ENCODE results near the gene TNS1.
"Not testable (repeated sequence)": the region's sequence is repeated elsewhere in the genome, so short reads cannot be mapped to it uniquely, and the experiment has no call there.

The TNS1 gene

DNA sequence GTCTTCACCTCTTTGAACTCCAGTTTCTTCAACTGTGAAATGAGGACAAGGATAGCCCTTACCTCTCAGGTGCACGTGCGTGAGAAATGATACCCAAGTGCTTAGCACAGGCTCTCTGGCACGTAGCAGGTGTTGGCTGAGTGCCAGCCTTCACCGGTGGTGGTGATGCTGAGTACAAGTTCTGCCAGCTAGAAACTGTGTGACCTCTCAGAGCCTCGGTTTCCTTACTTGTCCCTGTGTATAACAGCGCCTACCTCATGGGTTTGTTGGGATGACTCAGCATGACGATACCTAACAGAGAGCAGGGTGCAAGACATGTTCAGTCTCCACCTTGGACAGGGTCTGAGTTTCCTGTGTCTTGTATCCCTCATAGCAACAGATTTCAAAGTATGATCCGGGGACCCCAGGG, 205.1 kb downstream of the TNS1 start:
- DNase-seq (ENCODE audit: low read depth): no peak

DNA sequence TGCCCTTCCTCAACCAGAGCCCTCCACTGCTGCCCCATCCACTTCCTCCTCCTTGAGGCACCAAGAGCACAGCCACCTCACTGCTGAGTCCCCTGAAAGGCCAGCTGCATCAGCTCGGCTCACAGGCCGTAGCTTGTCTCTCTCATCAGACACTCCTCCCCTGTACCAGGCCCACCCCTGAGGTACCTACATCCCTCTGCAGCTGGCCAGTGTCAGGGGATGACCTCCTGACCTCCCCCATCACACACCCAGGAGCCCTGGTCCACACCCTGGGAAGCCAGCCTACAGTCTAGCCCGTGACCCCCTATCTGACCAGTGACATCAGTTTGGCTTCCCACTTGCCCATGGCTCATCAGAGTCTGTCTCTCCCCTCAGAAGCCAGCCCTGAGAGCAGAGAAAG, 205.6 kb downstream of the TNS1 start:
- no peak for DNase-seq (ENCODE audit: low read depth)

DNA sequence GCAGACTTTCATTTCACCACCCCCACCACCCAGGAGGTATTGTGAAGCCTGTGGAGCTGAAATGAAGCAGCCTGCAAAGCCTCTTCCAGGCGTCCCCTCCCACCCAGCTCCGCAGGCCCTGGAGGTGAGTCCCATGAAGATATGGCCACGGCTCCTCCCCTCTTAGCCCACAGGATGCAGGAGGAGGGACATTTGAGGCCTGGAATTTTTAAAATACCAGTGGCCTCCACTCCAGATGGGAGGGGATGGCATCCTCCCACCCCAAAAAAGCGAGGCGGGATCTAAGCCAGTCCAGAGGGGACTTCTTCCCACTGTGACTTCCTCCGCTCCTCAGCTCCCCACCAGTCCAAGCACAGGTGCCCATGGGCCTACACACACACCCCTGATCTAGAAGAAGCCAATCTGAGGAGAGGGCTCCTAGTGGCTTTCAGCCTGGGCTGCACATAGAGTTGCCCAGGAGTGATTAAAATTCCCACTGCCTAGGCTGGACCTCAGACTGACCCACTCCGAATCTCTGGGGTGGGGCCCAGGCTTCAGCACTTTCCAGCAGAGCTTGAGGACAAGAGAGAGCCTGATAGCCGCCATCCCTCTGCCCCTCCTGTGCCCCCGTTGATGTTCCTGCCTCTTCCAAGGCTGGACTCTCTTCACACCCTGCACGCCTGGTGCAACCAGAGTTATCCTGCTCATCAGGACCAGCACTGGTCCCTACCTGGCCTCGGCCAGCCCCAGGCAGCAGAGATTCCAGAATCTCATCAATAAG, 206.9 kb downstream of the TNS1 start:
- no peak for DNase-seq (ENCODE audit: low read depth)

DNA sequence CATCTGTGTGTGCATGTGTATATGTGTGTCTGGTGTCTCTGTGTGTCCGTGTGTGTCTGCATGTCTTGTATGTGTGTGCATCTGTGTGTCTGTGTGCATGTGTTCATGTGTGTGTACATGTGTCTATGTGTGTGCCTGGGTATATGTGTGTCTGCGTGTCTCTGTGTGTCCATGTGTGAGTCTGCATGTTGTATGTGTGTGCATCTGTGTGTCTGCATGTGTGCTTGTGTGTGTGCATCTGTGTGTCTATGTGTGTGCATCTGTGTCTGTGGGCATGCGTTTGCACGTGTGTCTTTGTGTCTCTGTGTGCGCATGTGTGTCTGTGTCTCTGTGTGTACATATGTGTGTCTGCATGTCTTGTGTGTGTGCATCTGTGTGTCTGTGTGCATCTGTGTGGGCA, 207.7 kb downstream of the TNS1 start:
- no peak for DNase-seq (ENCODE audit: low read depth)

DNA sequence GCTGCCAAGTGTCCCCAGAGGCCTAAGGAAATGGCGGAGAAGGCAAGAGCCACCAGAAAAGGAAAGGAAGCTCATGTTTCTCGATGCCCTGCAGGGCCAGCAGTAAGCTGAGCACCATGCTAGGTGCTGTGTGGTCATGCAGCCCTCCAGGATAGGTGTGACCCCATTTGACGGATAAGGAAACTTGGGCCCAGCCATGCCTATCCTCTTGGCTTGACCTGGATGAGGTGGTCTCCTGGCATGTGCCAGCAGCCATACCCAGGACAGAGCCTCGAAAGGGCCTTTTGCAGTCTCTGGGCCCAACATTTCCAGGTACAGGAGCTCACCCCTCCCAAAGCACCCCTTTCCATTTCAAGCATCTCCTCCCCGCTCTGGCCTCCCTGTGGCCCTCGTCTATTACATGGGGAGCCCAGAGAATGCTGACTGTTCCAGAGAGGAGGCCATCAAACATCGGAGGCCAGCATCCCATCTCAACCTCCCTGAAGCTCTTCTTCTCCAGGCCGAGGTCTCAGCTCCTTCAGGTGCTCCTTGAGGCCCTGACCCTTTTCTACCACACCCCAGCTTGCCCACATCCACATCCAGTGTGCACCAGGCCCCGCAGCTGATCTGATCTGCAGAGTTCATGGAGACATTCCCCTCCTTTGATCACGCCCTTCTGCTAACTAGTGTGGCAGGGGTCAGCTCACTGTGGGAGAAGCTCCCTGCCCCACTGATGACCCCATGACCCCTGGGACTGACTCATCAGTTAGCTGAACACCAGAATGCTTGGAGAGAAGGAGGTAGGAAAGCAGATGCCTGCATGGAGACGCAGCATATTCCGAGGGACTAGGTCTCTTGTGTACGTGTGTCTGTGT, 208.4 kb downstream of the TNS1 start:
- no peak for DNase-seq (ENCODE audit: low read depth)

DNA sequence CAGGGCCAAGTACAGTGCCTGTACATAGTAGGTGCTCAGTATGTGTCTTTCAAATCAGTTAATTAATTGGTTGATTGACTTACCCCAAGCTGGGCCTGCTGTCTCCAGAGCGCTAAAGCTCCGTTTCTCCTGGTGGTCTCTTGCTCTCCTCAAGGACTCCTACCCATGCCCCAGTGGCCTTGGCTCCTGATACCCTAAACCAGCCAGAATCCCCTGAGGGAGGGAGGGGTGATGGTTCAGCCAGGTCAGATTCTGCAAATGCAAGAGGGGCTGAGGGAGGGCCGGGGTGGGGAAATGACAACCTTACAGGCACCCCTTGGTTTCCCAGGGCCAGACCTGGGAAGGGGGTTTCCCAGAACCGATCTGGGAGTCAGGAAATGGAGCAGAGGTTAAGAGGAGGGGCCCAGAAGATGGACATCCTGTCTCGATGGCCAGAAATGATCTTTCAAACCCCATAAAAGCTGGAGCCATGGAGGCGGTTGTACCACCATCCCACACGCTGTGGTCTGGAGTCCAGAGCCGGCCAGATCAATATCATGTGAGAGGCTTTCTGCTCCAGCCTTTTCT, 209.1 kb downstream of the TNS1 start:
- DNase-seq (ENCODE audit: low read depth): no peak

DNA sequence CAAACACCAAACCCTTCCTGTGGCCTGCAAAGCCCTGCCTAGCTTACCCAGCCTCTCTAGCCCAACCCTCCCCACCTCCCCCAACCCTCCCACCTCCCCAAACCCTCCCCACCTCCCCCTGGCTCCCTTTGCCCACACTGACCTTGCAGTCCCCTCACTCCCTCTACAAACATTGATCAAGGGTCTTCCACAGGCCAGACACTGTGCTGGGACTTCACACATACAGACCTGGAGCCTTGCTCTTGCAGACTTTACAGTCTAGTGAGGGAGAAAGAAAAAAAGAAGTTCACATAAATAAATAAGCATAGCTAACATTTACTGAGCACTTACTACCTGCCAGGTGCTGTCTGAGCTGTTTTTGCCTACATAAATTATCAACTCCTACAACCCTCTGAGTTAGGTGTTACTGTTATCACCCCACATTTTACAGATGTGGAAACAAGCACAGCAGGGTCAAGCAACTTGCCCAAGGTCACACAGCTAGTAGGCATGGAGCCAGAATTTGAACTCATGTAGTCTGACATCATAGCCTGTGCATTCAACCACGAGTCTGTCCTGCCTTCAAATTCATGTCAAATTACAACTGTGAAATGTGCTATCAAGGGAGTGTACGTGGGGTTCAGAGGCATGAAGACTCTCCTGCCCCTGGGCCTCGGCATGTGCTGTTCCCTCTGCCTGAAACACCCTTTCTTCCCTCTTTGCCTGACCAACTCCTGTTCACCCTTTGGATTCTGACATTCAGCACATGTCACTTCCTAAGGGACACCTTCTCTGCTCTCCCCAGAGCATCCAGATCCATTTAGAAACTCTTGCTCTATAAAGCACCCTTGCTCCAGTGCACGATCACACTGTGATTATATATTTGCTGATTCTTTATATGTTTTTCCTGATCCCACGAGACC, 209.9 kb downstream of the TNS1 start:
- DNase-seq (ENCODE audit: low read depth): no peak

DNA sequence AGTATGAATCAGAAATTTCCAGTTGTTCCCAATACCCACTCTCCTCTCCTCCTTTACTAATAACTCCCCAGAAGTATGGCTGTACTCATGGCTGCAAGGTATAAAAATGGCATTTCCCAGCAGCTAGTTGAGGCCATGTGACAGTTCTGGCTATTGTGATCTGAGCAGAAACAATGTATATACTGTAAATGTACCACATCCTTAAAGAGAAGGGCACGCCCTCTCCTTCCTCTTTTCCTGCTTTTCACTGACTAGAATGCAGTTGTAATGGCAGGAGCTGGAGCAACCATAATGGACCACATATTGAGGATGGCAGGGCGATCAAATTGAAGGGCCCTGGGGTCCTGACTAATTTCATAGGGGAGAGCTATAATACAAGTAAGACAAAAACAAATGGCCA, 211.2 kb downstream of the TNS1 start:
- DNase-seq (ENCODE audit: low read depth): no peak

DNA sequence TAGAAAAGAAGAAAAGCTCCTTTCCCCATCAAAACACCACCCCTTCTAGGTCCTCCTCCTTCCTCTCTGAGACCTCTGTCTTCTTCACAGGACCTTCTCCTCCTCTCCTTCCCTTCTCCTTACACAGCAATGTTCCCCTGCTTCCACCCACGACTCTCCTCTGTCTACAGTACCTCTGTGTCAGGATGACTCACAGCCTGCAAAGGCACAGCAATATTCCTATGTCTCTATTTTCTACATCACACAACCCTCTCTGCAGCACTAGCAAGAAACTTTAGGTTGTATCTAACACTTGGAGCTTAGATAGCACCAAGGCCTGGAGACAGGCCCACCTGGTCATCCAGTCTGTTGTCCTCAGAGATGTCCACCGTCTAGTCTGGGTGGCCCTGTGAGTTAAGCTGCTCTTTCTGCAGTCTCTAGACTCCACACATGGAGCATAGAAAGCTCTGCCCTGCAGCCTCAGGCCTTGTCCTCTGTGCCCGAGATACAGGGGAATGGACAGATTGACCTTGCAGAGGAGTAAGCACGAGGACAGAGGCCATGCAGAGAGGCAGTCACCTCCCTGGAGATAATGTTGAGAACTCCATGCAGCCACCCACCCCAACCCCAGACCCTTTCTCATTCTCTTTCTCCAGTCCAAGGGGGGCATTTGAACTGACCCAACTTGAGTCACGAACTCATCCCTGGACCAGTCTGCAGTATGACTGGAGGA, 212.0 kb downstream of the TNS1 start:
- no peak for DNase-seq (ENCODE audit: low read depth)

DNA sequence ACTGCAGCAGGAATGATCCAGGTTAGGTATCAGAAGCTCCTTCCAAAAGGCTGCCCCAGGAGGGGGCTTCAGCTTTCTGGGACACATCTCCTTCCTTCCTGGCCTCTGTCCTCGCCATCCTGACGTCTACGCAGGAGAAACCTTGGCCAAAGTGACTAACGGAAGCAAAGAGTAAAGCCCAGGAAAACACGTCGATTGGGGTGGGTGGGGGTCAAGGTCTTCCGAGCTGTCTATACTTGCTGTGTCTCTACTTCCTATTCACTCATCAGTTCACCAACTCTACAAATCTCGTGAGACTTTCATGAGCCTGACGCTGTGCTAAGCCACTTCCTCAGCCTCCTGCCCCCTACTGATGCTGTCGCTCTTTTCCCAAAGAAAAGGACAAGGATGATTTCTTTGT, 212.6 kb downstream of the TNS1 start:
- DNase-seq (ENCODE audit: low read depth): no peak

DNA sequence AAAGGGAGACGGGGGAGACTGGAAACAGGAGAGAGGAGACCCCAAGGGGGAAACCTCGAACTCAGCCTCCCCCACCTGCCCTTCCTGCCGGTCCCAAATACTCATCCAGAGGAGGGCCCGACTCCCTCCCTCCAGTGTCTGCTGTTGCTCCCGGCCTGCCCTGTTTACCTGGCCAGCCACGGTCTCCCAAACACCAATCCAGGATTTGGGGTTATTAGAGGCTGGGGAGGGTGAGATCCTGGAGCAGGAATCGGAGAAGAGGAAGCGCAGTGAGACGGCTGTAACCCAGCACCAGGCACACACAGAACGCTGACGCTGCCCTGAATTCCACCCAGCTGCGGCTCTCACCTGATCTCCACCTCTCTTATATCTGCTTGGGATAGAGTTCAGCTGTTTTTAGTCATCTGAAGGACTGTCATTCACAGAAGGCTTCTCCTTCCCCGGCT, 213.0 kb downstream of the TNS1 start:
- DNase-seq (ENCODE audit: low read depth): no peak

DNA sequence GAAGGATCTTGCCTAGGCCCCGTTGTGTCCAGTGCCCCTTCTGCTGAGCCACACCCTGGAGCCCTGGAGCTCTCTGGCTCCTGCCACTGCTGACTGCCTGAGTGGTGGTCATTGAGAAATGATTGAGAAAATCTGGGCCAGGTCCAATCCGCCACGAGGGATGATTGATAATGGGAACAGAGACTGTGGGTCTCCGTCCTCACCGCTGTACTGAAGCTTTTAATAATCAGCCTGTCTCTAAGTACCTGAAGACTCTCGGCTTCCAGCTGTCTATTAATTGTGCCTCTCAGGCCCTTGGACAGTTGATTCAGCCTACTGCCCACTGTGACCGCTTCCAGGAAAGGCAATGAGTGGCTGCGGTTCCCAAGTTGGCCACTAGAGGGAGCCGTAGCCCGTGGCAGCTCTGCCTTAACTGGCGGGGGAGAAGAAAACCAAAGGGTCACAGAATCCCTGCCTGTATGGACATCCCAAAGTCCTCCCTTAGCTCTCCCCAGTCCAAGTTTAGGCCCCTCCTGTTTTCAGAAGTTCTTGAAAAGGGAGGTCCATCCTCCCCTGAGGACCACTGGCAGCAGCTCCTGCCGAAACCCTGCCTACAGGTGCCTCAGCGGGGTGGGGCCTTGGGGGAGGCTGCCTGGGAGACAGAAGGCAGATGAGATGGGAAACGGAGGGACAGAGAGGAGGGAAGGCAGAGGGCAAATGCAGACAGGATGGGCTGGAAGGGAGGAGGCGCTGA, 213.6 kb downstream of the TNS1 start:
- peak; percentile 49 for DNase-seq (ENCODE audit: low read depth)

DNA sequence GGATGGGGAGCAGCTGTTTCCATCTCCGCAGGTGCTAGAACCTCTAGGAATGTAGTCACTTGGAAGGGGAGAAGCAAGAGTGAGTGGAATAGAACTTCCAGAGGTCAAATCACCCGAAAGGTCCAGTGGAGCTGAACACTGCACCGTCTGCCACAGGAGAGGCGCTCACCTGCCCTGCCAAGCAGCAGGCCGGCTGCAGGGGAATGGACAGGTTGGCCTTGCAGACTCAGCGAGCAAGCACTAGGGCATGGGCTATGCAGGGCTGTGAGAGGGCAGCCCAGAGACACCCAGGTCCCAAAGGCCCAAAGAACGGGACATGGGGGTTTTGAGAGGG, 214.2 kb downstream of the TNS1 start:
- DNase-seq (ENCODE audit: low read depth): no peak

DNA sequence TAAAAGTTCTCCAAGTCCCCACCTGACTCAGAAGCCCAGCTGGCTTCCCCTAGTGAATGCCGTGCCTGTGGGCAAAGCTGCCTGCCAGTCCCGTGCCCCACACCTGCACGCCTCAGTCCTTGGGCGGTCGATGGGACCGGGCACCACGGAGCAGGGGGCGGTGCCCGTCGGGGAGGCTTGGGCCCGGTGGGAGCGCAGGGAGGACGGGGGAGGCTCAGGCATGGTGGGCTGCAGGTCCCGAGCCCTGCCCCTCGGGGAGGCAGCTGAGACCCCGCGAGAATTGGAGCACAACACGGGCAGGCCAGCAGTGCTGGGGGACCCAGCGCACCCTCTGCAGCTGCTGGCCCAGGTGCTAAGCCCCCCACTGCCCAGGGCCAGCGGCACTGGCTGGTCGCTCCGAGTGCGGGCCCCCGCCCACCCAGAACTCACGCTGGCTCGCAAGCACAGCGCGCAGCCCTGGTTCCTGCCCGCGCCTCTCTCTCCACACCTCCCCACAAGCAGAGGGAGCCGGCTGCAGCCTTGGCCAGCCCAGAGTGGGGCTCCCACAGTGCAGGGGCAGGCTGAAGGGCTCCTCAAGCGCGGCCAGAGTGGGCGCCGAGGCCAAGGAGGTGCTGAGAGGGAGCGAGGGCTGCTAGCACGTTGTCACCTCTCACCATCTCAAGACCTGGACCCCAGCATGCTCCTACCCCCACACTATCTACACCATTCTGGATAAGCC, 215.5 kb downstream of the TNS1 start:
- no peak for DNase-seq (ENCODE audit: low read depth)

DNA sequence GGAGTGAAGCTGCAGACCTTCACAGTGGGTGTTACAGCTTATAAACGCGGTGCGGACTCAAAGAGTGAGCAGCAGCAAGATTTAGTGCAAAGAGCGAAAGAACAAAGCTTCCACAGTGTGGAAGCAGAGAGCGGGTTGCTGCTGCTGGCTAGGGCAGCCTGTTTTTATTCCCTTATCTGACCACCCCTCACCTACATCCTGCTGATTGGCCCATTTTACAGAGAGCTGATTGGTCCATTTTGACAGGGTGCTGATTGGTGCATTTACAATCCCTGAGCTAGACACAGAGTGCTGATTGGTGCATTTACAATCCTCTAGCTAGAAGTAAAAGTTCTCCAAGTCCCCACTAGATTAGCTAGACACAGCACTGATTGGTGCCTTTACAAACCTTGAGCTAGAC, 216.2 kb downstream of the TNS1 start:
- not testable (repeated sequence) for DNase-seq (ENCODE audit: low read depth)

DNA sequence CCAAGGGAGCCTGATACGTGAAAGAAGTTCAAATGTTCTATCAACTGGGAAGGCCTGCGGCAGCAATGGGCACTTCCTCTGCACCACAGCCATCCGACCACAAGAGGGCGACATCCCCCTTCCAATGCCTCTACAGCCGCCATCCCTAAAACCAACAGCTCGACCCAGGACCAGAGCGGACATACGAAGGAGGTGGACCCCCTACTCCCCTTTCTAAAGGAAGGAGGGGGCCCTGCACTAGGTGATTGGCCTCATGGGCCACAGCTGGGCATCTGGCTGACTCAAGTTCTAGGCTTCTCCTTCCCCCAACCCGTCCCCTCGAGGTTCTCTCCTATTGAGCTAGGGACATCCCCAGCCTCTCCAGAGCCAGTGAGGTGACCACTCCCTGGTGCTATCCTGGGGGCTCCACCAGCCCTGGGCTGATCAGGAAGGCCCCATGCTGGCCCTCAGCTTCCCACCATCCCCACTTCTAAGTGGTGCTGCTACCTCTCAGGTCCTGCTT, 217.2 kb downstream of the TNS1 start:
- peak; percentile 62 for DNase-seq (ENCODE audit: low read depth)

DNA sequence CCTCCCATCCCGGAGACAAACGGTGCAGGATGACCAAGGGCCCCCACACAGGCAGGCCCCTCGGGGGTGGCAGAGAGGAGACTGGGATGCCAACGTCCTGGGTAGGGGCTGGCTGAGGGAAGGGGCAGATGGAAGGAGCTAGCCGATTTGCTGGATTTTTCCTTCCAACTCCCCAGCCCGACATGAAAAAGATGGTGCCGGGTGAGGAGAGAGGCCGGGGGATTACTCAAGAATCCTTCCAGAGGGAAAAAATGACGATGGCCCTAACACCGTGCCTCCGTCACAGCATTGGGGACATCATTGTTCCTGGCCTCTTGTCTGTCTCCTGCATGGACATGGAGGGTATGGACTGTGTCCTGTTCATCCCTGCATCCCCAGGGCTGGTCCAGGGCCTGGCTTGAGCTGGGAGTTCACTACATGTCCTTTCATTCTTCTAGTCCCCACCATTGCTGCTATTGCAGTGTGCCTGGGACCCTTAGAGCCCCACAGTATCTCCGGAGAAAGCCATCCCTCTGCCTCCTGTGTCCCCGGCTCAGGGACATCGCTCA, 217.7 kb downstream of the TNS1 start:
- no peak for DNase-seq (ENCODE audit: low read depth)

DNA sequence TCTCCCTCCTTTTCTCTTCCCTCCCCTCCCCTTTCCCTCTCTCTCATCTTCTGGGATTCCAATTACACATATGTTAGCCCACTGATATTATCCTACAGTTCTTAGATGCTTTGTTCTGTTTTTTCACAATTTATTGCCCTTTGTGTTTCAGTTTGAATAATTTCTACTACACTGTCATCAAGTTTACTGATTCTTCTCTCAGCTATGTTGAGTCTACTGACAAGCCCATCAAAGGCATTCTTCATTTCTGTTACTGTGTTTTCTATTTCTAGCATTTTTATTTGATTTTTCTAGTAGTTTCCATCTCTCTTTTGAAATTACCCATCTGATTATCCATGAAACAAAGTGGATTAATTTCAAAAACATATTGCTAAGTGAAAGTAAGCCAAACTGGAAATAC, 219.6 kb downstream of the TNS1 start:
- no peak for DNase-seq (ENCODE audit: low read depth)

DNA sequence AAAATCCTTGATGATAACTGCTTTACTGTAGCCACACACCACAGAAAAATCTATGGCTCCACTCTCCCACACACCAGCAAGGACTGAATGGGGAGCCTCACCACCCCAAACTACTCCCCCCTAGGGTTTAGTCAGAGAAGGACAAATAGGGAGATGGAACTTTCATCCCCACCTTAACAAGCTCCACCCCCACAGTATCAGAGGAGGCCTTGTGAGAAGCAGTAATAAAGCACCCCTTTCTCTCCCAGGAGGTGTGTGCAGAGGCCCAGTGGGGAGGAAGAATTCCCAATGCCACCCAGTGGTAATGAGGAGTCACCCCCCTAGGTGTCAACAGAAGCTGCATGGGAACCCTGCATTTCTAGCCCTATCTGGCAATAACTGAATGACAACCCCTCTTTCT, 224.9 kb downstream of the TNS1 start:
- no peak for DNase-seq (ENCODE audit: low read depth)

DNA sequence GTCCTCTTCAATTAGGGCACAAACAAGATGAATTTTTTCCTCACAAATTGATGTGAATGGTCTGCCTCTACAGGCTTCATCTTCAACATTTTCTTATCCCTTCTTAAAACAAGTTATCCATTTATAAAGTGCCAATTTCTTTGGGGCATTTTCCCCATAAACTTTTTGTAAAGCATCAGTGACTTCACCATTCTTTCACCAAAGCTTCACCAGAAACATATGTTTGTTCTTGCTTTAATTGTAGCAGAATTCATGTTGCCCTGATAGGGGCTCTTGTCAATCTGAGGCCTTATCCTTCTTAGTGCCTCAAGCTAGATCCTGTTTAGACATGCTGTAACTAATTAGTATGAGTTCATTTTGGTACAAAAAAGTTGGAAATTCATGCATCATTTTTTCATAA, 226.2 kb downstream of the TNS1 start:
- no peak for DNase-seq (ENCODE audit: low read depth)

All from stimulated activated CD8-positive, alpha-beta memory T cell treated with anti-CD3 and anti-CD28 coated beads, Interleukin-12 subunit alpha, Interleukin-12 subunit beta, amount 100 ng/mL, for 1 hour (primary cell).